Neural cell (in vitro differentiated cells): ENCODE results near the gene TFDP2.

Experiments used
- EP300 ChIP-seq: fragments of 450-650 bp; conservative IDR thresholded peaks from 2 replicates; pipeline ENCODE4 v1.6.1; 2014; ENCODE audit warnings: antibody characterized with exemption, mild to moderate bottlenecking, moderate library complexity; ENCODE audit not compliant: poor library complexity, severe bottlenecking
- EZH2 ChIP-seq: fragments of 200-600, 300-800 bp; shearing (Covaris generic), sonication (generic); IDR thresholded peaks from 2 replicates; pipeline ENCODE4 v1.6.1; 2014; ENCODE audit warnings: antibody characterized with exemption, low read length, borderline replicate concordance, mild to moderate bottlenecking; ENCODE audit not compliant: insufficient read depth, poor library complexity, severe bottlenecking
- SMC3 ChIP-seq: fragments of 450-650 bp; conservative IDR thresholded peaks from 2 replicates; pipeline ENCODE4 v1.6.1; 2014; ENCODE audit warnings: antibody characterized with exemption, mild to moderate bottlenecking, moderate library complexity; ENCODE audit not compliant: poor library complexity
- TAF1 ChIP-seq: IDR thresholded peaks from 2 replicates; pipeline ENCODE4 v1.6.1; 2012; ENCODE audit warnings: low read depth
- TF ChIP-seq, protein P1 (sequence below): fragments of 450-650 bp; IDR thresholded peaks from 2 replicates; pipeline ENCODE4 v1.5.1; 2014; ENCODE audit warnings: antibody characterized with exemption, mild to moderate bottlenecking, moderate library complexity; ENCODE audit not compliant: poor library complexity, severe bottlenecking
- TF ChIP-seq, protein P2 (sequence below): IDR thresholded peaks from 2 replicates; pipeline ENCODE4 v1.6.1; 2012; ENCODE audit warnings: borderline replicate concordance

DNA sequence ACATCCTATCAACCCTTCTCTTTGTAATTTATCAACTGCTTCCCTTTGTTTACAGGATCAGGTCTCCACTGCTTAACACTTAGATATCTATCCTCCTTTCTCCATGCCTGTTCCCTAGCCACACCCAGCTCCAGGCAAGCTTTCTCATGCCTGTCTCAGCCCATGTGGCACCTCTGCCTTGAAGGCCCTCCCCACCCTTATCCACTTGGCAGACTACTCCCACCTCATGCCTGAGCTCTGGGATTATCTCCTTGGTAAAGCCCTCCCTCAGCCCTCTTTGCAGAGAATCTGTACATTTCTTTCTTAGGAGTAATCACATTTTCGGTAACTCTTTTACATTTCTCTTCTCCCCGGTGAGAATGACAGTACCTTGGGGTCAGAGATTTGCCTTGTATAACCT, 176.9 kb downstream of the TFDP2 start:
- TF ChIP-seq, protein P1, sequence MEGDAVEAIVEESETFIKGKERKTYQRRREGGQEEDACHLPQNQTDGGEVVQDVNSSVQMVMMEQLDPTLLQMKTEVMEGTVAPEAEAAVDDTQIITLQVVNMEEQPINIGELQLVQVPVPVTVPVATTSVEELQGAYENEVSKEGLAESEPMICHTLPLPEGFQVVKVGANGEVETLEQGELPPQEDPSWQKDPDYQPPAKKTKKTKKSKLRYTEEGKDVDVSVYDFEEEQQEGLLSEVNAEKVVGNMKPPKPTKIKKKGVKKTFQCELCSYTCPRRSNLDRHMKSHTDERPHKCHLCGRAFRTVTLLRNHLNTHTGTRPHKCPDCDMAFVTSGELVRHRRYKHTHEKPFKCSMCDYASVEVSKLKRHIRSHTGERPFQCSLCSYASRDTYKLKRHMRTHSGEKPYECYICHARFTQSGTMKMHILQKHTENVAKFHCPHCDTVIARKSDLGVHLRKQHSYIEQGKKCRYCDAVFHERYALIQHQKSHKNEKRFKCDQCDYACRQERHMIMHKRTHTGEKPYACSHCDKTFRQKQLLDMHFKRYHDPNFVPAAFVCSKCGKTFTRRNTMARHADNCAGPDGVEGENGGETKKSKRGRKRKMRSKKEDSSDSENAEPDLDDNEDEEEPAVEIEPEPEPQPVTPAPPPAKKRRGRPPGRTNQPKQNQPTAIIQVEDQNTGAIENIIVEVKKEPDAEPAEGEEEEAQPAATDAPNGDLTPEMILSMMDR: no peak
- TF ChIP-seq EP300: no peak
- TF ChIP-seq EZH2: no peak
- TF ChIP-seq, protein P2, sequence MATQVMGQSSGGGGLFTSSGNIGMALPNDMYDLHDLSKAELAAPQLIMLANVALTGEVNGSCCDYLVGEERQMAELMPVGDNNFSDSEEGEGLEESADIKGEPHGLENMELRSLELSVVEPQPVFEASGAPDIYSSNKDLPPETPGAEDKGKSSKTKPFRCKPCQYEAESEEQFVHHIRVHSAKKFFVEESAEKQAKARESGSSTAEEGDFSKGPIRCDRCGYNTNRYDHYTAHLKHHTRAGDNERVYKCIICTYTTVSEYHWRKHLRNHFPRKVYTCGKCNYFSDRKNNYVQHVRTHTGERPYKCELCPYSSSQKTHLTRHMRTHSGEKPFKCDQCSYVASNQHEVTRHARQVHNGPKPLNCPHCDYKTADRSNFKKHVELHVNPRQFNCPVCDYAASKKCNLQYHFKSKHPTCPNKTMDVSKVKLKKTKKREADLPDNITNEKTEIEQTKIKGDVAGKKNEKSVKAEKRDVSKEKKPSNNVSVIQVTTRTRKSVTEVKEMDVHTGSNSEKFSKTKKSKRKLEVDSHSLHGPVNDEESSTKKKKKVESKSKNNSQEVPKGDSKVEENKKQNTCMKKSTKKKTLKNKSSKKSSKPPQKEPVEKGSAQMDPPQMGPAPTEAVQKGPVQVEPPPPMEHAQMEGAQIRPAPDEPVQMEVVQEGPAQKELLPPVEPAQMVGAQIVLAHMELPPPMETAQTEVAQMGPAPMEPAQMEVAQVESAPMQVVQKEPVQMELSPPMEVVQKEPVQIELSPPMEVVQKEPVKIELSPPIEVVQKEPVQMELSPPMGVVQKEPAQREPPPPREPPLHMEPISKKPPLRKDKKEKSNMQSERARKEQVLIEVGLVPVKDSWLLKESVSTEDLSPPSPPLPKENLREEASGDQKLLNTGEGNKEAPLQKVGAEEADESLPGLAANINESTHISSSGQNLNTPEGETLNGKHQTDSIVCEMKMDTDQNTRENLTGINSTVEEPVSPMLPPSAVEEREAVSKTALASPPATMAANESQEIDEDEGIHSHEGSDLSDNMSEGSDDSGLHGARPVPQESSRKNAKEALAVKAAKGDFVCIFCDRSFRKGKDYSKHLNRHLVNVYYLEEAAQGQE: no peak
- TF ChIP-seq SMC3: no peak
- TF ChIP-seq TAF1: no peak
